HepG2 (cell line): Measurements from ENCODE around the gene SBK2. TPM values are rescaled to one million over a fixed set of nuclear protein-coding genes. Genes with fewer than 3 reads are reported as not detected.

ENCODE experiments used
- ATAC-seq: fragments of 200-7000 bp; cut with Tn5 transposase; 3 replicates; pipeline ENCODE4 v1.9.1; 2020; ENCODE audit warnings: mild to moderate bottlenecking, moderate library complexity
- BruUV-seq: library from RNA; stranded (reverse); fragments of 400-500 nt; replicated peaks from 2 replicates; lab custom pipeline; 2021; lab: Mats Ljungman, UMichigan
- CTCF ChIA-PET: fragments of 300-600 bp; formaldehyde crosslinking; extraction: SDS; loops from one replicate; lab custom pipeline; 2021; ENCODE audit warnings: low total read pairs, inconsistent platforms, low intra/inter-chr PET ratio; lab: Yijun Ruan, JAX
- POLR2A ChIA-PET: fragments of 350-600 bp; sonication (Branson Sonifier 250); formaldehyde crosslinking; loops from one replicate; lab custom pipeline; 2020; ENCODE audit warnings: antibody characterized with exemption, inconsistent platforms; lab: Yijun Ruan, JAX
- DNase-seq: peaks from one replicate; pipeline ENCODE4 v3.0.0-alpha.2; 2015; ENCODE audit warnings: low spot score
- FAIRE-seq: peaks from 3 replicates; lab custom pipeline; 2011; peaks lifted over from hg19 to GRCh38; lab: Jason Lieb, UNC
- H2AFZ ChIP-seq: one replicate; pipeline ENCODE4 v1.6.1; 2011; ENCODE audit warnings: low read length, inconsistent platforms
- H3K27ac ChIP-seq: fragments of 300-600 bp; 3 replicates; pipeline ENCODE4 v1.8.0; 2011; ENCODE audit warnings: mixed run types, mild to moderate bottlenecking, mixed read lengths, low read length, inconsistent platforms; ENCODE audit not compliant: insufficient read depth; ENCODE audit errors: extremely low read length
- H3K27me3 ChIP-seq, 2 experiments: fragments of 200-600 bp in 1 of 2; 2 replicates in 1 of 2; 3 replicates in 1 of 2; pipeline versions ENCODE4 v1.6.0 to v1.8.0; 2011; ENCODE audit warnings: low read length in 2 of 2, mild to moderate bottlenecking in 2 of 2, moderate library complexity in 2 of 2, inconsistent platforms in 1 of 2; ENCODE audit not compliant: insufficient read depth in 2 of 2, control insufficient read depth in 1 of 2
- H3K36me3 ChIP-seq, 2 experiments: fragments of 200-600 bp in 1 of 2; replicated peaks in 1 of 2; 2 replicates in 1 of 2; 3 replicates in 1 of 2; pipeline versions ENCODE4 v1.5.1 to v1.8.0; 2011; ENCODE audit warnings: low read length in 2 of 2, inconsistent platforms in 1 of 2; ENCODE audit not compliant: insufficient read depth in 2 of 2, control insufficient read depth in 1 of 2
- H3K4me1 ChIP-seq: 2 replicates; pipeline ENCODE4 v1.5.1; 2012; ENCODE audit warnings: low read length, inconsistent platforms; ENCODE audit not compliant: insufficient read depth
- H3K4me2 ChIP-seq: 2 replicates; pipeline ENCODE4 v1.6.0; 2011; ENCODE audit warnings: low read depth, low read length, inconsistent platforms
- H3K4me3 ChIP-seq, 3 experiments: fragments of 200-600 bp in 1 of 3; sonication (generic), shearing (Covaris generic) in 1 of 3; replicated peaks in 1 of 3; 2 replicates each; pipeline ENCODE4 v1.5.1; 2011 to 2016; ENCODE audit warnings: low read length in 3 of 3, inconsistent platforms in 2 of 3, low read depth in 2 of 3, mild to moderate bottlenecking in 2 of 3, control low read depth in 1 of 3, mixed read lengths in 1 of 3; ENCODE audit not compliant: insufficient read depth in 1 of 3
- H3K79me2 ChIP-seq: one replicate; pipeline ENCODE4 v1.6.1; 2011; ENCODE audit warnings: low read length, inconsistent platforms; ENCODE audit not compliant: insufficient read depth
- H3K9ac ChIP-seq: 2 replicates; pipeline ENCODE4 v1.6.0; 2011; ENCODE audit warnings: mild to moderate bottlenecking, low read depth, low read length, inconsistent platforms; ENCODE audit not compliant: insufficient read depth
- H3K9me3 ChIP-seq: 2 replicates; pipeline ENCODE4 v1.5.1; 2012; ENCODE audit warnings: mild to moderate bottlenecking, low read length
- H4K20me1 ChIP-seq: 2 replicates; pipeline ENCODE4 v1.6.0; 2011; ENCODE audit warnings: inconsistent platforms, mild to moderate bottlenecking, low read length, moderate library complexity; ENCODE audit not compliant: insufficient read depth
- AHR ChIP-seq: IDR thresholded peaks from 2 replicates; pipeline ENCODE4 v1.6.1; 2018; ENCODE audit warnings: missing genetic modification reagents, missing compliant biosample characterization
- BHLHE40 ChIP-seq: IDR thresholded peaks from 2 replicates; pipeline ENCODE4 v1.6.1; 2011; ENCODE audit warnings: low read length, improper control_type of control experiment
- KDM2A ChIP-seq: sonication (generic); formaldehyde crosslinking; IDR thresholded peaks from 2 replicates; pipeline ENCODE4 v1.4.0; 2020; ENCODE audit warnings: low read depth, missing genetic modification reagents, borderline replicate concordance
- PCBP1 ChIP-seq: fragments of 200-400 bp; formaldehyde crosslinking; IDR thresholded peaks from 2 replicates; pipeline ENCODE4 v1.6.1; 2017; ENCODE audit warnings: mild to moderate bottlenecking, low read depth, low read length, borderline replicate concordance
- RFXANK ChIP-seq: IDR thresholded peaks from 2 replicates; pipeline ENCODE4 v1.6.1; 2016
- SOX13 ChIP-seq, 3 experiments: fragments of 450-650 bp in 1 of 3; sonication (generic) in 1 of 3; formaldehyde crosslinking in 1 of 3; IDR thresholded peaks in 2 of 3; conservative IDR thresholded peaks in 1 of 3; 2 replicates each; pipeline versions ENCODE4 v1.5.0 to v1.6.1; 2016 to 2020; ENCODE audit warnings: antibody characterized with exemption in 1 of 3, mild to moderate bottlenecking in 1 of 3, missing compliant biosample characterization in 1 of 3, missing genetic modification reagents in 1 of 3, moderate library complexity in 1 of 3
- SOX5 ChIP-seq: IDR thresholded peaks from 2 replicates; pipeline ENCODE4 v1.6.1; 2016; ENCODE audit warnings: borderline replicate concordance
- TEAD3 ChIP-seq: optimal IDR thresholded peaks from 2 replicates; pipeline ENCODE3; 2016; ENCODE audit warnings: borderline replicate concordance
- ZNF749 ChIP-seq: sonication (generic); formaldehyde crosslinking; IDR thresholded peaks from 2 replicates; pipeline ENCODE4 v1.8.0; 2022; ENCODE audit warnings: mild to moderate bottlenecking, missing genetic modification reagents, moderate library complexity, borderline replicate concordance
- WGBS: methylation state at CpG from one replicate; pipeline ENCODE4 v1.1.6; 2017; ENCODE audit warnings: low lambda C conversion rate; 5-methylcytosine and 5-hydroxymethylcytosine counted together
- in situ Hi-C: cut with HindIII; loops from 2 replicates; pipeline ENCODE4 v1.10.0; 2017; ENCODE audit warnings: low pct_unique_long_range_greater_than_20kb; ENCODE audit not compliant: extremely low pct_ligation_motif_present
- intact Hi-C: fragments of 100-400 bp; cut with micrococcal nuclease; formaldehyde crosslinking; loops from one replicate; pipeline ENCODE4 v1.10.0; 2022; ENCODE audit not compliant: unreplicated experiment
- polyA plus RNA-seq, 8 experiments: library from polyadenylated mRNA; depleted of rRNA in 3 of 8; stranded (reverse) in 7 of 8; unstranded in 1 of 8; fragments of >200 nt; fragmentation: Illumina TruSeq in 4 of 8; extraction: Trizol in 4 of 8; gene quantifications; 2 replicates each; pipeline versions ENCODE4 v1.2.1 to v1.2.3, GENCODE V29; 2011 to 2016; ENCODE audit warnings: low read depth in 4 of 8, missing spikeins in 1 of 8, mixed read lengths in 1 of 8; ENCODE audit not compliant: insufficient read depth in 1 of 8
- total RNA-seq, 5 experiments: library from RNA; depleted of rRNA; stranded (reverse); fragments of >200 nt; fragmentation: Illumina TruSeq; extraction: Trizol; gene quantifications; 2 replicates each; pipeline ENCODE4 v1.2.3, GENCODE V29; 2016; ENCODE audit warnings: low read depth in 1 of 5
- TF ChIP-seq, protein P1 (sequence below): sonication (generic); formaldehyde crosslinking; IDR thresholded peaks from 2 replicates; pipeline ENCODE4 v1.8.0; 2022; ENCODE audit warnings: missing genetic modification reagents, low read depth, mild to moderate bottlenecking, borderline replicate concordance
- TF ChIP-seq, protein P2 (sequence below): IDR thresholded peaks from 2 replicates; pipeline ENCODE4 v1.4.0; 2020; ENCODE audit warnings: mild to moderate bottlenecking, missing genetic modification reagents
- TF ChIP-seq, protein P3 (sequence below): sonication (generic); formaldehyde crosslinking; IDR thresholded peaks from 2 replicates; pipeline ENCODE4 v1.4.0; 2020; ENCODE audit warnings: missing genetic modification reagents
- TF ChIP-seq, protein P4 (sequence below): sonication (generic); formaldehyde crosslinking; IDR thresholded peaks from 2 replicates; pipeline ENCODE4 v1.4.0; 2020; ENCODE audit warnings: missing genetic modification reagents, mild to moderate bottlenecking, borderline replicate concordance

SBK2 gene
- total and polyA plus RNA-seq, 2 of the 13 experiments (the other 11 are each of a cell fraction or from before 2014, with no cell fraction given), result 0.24 TPM; not detected in 1

DNA sequence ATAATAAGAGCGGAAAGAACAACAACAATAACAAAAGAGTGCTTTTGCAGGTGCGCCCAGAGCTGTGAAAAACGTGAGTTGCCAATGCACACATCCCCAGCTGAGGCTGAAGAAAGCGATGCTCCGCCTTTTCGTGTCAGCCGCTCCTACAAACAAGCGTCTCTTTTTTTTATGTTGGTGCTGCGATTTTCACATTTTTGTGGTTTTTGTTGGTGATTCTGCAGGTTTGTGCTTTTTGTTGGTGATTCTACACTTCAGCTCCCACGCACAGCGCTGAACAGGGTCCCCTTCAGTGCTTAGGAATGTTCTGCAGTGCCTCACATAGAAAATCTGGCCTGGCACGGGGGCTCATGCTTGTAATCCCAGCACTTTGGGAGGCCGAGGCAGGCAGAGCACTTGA is 15.7 kb upstream of the SBK2 start:
- H3K27me3 ChIP-seq, result no peaks in the 10 kb centered on the region
- ChIA-PET POLR2A (interaction anchor here (0.7 to 2.7 kb wide), 11 partner anchors 8 to 394 kb away, joined by 3 to 18 read pairs (median 4); partner anchors contain the start of genes FIZ1, NAT14, ZNF524 and ZNF579), CTCF (interaction anchor here (1.2 kb wide), 1 partner anchor 36 kb away, joined by 4 read pairs; no protein-coding TSS in a partner anchor)
- ATAC-seq (peak; percentile 8; the same call in 1 of the 3 replicates), DNase-seq (peak; percentile 43), FAIRE-seq (no peak)
- in situ Hi-C loops, result no loop called here
- no peak overlapping the region for H3K27ac ChIP-seq
- intact Hi-C loops, result loop anchor here (2.0 to 10.0 kb wide), 2 partner anchors 28 to 52 kb away; partner anchors contain the start of genes ZNF524, ZNF579 and ZNF865
- no peaks in the 10 kb centered on the region for H4K20me1 ChIP-seq
- TF ChIP-seq TEAD3 (CRISPR knock-in tag) (peak; percentile 33), RFXANK (CRISPR knock-in tag) (0 out of 2 replicates have a peak, but pooled peaks have one; percentile 14), KDM2A (CRISPR knock-in tag) (0 out of 2 replicates have a peak, but pooled peaks have one; percentile 28), BHLHE40 (peak; percentile 78), PCBP1 (no peak), SOX13 (IDR thresholded peaks at IDR 0.05) (no peak), SOX13 (CRISPR knock-in tag; conservative IDR thresholded peaks at IDR 0.05 in 1 of 2, IDR thresholded peaks at IDR 0.05 in 1 of 2) (peak in 1 of 2 experiments; percentile 7; a peak in 1 of 4 replicates), ZNF749 (CRISPR knock-in tag) (no peak), AHR (CRISPR knock-in tag) (no peak), SOX5 (CRISPR knock-in tag) (peak; percentile 9; the same call in 1 of the 2 replicates)
- TF ChIP-seq, protein P1, sequence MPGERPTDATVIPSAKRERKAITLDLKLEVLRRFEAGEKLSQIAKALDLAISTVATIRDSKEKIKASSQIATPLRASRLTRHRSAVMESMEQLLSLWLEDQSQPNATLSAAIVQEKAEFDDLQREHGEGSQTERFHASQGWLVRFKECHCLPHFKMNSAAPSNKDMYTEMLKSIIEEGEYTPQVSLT (CRISPR knock-in tag), result no peak
- TF ChIP-seq, protein P2, sequence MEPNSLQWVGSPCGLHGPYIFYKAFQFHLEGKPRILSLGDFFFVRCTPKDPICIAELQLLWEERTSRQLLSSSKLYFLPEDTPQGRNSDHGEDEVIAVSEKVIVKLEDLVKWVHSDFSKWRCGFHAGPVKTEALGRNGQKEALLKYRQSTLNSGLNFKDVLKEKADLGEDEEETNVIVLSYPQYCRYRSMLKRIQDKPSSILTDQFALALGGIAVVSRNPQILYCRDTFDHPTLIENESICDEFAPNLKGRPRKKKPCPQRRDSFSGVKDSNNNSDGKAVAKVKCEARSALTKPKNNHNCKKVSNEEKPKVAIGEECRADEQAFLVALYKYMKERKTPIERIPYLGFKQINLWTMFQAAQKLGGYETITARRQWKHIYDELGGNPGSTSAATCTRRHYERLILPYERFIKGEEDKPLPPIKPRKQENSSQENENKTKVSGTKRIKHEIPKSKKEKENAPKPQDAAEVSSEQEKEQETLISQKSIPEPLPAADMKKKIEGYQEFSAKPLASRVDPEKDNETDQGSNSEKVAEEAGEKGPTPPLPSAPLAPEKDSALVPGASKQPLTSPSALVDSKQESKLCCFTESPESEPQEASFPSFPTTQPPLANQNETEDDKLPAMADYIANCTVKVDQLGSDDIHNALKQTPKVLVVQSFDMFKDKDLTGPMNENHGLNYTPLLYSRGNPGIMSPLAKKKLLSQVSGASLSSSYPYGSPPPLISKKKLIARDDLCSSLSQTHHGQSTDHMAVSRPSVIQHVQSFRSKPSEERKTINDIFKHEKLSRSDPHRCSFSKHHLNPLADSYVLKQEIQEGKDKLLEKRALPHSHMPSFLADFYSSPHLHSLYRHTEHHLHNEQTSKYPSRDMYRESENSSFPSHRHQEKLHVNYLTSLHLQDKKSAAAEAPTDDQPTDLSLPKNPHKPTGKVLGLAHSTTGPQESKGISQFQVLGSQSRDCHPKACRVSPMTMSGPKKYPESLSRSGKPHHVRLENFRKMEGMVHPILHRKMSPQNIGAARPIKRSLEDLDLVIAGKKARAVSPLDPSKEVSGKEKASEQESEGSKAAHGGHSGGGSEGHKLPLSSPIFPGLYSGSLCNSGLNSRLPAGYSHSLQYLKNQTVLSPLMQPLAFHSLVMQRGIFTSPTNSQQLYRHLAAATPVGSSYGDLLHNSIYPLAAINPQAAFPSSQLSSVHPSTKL (CRISPR knock-in tag), result 0 out of 2 replicates have a peak, but pooled peaks have one; percentile 3
- TF ChIP-seq, protein P3, sequence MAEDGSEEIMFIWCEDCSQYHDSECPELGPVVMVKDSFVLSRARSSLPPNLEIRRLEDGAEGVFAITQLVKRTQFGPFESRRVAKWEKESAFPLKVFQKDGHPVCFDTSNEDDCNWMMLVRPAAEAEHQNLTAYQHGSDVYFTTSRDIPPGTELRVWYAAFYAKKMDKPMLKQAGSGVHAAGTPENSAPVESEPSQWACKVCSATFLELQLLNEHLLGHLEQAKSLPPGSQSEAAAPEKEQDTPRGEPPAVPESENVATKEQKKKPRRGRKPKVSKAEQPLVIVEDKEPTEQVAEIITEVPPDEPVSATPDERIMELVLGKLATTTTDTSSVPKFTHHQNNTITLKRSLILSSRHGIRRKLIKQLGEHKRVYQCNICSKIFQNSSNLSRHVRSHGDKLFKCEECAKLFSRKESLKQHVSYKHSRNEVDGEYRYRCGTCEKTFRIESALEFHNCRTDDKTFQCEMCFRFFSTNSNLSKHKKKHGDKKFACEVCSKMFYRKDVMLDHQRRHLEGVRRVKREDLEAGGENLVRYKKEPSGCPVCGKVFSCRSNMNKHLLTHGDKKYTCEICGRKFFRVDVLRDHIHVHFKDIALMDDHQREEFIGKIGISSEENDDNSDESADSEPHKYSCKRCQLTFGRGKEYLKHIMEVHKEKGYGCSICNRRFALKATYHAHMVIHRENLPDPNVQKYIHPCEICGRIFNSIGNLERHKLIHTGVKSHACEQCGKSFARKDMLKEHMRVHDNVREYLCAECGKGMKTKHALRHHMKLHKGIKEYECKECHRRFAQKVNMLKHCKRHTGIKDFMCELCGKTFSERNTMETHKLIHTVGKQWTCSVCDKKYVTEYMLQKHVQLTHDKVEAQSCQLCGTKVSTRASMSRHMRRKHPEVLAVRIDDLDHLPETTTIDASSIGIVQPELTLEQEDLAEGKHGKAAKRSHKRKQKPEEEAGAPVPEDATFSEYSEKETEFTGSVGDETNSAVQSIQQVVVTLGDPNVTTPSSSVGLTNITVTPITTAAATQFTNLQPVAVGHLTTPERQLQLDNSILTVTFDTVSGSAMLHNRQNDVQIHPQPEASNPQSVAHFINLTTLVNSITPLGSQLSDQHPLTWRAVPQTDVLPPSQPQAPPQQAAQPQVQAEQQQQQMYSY, result peak; percentile 33; the same call in 1 of the 2 replicates
- TF ChIP-seq, protein P4, sequence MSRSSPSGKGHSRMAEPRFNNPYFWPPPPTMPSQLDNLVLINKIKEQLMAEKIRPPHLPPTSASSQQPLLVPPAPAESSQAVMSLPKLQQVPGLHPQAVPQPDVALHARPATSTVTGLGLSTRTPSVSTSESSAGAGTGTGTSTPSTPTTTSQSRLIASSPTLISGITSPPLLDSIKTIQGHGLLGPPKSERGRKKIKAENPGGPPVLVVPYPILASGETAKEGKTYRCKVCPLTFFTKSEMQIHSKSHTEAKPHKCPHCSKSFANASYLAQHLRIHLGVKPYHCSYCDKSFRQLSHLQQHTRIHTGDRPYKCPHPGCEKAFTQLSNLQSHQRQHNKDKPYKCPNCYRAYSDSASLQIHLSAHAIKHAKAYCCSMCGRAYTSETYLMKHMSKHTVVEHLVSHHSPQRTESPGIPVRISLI (CRISPR knock-in tag), result 0 out of 2 replicates have a peak, but pooled peaks have one; percentile 12
- no peaks in the 10 kb centered on the region for H3K36me3 ChIP-seq
- no TSS peak for BruUV-seq
- H3K9ac ChIP-seq, result no peak overlapping the region
- no peaks in the 10 kb centered on the region for H3K79me2 ChIP-seq
- peak overlapping the region; percentile 75 for H3K4me2 ChIP-seq
- H2AFZ ChIP-seq, result no peak overlapping the region
- WGBS, result 2% methylated on average over 13 of the region's 13 CpGs
- H3K4me1 ChIP-seq, result peaks cover 72% of the 10 kb centered on the region
- no peaks in the 10 kb centered on the region for H3K9me3 ChIP-seq
- H3K4me3 ChIP-seq, result peak overlapping the region; percentile 16 to 39 (median 32); a peak in 3 of 6 replicates
